HepG2 (cell line): ENCODE measurements around the gene CIAO3. TPM values are rescaled to one million over a fixed set of nuclear protein-coding genes. Genes with fewer than 3 reads are reported as not detected.
A peak's percentile ranks its signal among the peaks of the same experiment; 100 is the strongest.

Experiments used
- ATF7 ChIP-seq, 2 experiments: fragments of 450-650 bp in 1 of 2; sonication (generic) in 1 of 2; formaldehyde crosslinking in 1 of 2; IDR thresholded peaks; 2 replicates each; pipeline versions ENCODE4 v1.4.0 to v1.6.1; 2016 to 2020; ENCODE audit warnings: antibody characterized with exemption in 1 of 2, mild to moderate bottlenecking in 1 of 2, missing genetic modification reagents in 1 of 2
- CEBPZ ChIP-seq: IDR thresholded peaks from 2 replicates; pipeline ENCODE4 v1.6.1; 2012; ENCODE audit warnings: low read length, improper control_type of control experiment
- ETV6 ChIP-seq: sonication (generic); formaldehyde crosslinking; conservative IDR thresholded peaks from 2 replicates; pipeline ENCODE4 v1.4.0; 2020; ENCODE audit warnings: missing genetic modification reagents
- HDAC2 ChIP-seq: sonication (generic); formaldehyde crosslinking; IDR thresholded peaks from 2 replicates; pipeline ENCODE4 v1.4.0; 2020; ENCODE audit warnings: missing genetic modification reagents
- HOXA5 ChIP-seq: sonication (generic); formaldehyde crosslinking; IDR thresholded peaks from 2 replicates; pipeline ENCODE4 v1.4.0; 2020; ENCODE audit warnings: missing genetic modification reagents
- PHB2 ChIP-seq: fragments of 450-650 bp; IDR thresholded peaks from 2 replicates; pipeline ENCODE4 v1.6.1; 2018; ENCODE audit not compliant: partially characterized antibody
- PRMT3 ChIP-seq: sonication (generic); formaldehyde crosslinking; IDR thresholded peaks from 2 replicates; pipeline ENCODE4 v1.8.1; 2022; ENCODE audit warnings: low read depth, mild to moderate bottlenecking, moderate library complexity, missing genetic modification reagents, borderline replicate concordance
- PTBP1 ChIP-seq: fragments of 200-400 bp; formaldehyde crosslinking; IDR thresholded peaks from 2 replicates; pipeline ENCODE4 v1.6.1; 2018; ENCODE audit warnings: low read length, low read depth; ENCODE audit not compliant: poor library complexity, severe bottlenecking
- SNAI1 ChIP-seq: sonication (generic); formaldehyde crosslinking; IDR thresholded peaks from 2 replicates; pipeline ENCODE4 v1.5.0; 2020; ENCODE audit warnings: mild to moderate bottlenecking, missing genetic modification reagents, borderline replicate concordance
- TOE1 ChIP-seq: sonication (generic); formaldehyde crosslinking; IDR thresholded peaks from 2 replicates; pipeline ENCODE4 v1.4.0; 2020; ENCODE audit warnings: mild to moderate bottlenecking, missing genetic modification reagents
- YEATS4 ChIP-seq: sonication (generic); formaldehyde crosslinking; IDR thresholded peaks from 2 replicates; pipeline ENCODE4 v1.4.0; 2020; ENCODE audit warnings: missing genetic modification reagents, borderline replicate concordance
- ZFP1 ChIP-seq: IDR thresholded peaks from 2 replicates; pipeline ENCODE4 v1.6.1; 2016
- ZMYM3 ChIP-seq: sonication (generic); formaldehyde crosslinking; IDR thresholded peaks from 2 replicates; pipeline ENCODE4 v1.5.1; 2020; ENCODE audit warnings: mild to moderate bottlenecking, missing genetic modification reagents
- ZNF101 ChIP-seq: sonication (generic); formaldehyde crosslinking; IDR thresholded peaks from 2 replicates; pipeline ENCODE4 v1.4.0; 2020; ENCODE audit warnings: mild to moderate bottlenecking, low read depth, missing genetic modification reagents, borderline replicate concordance
- ZNF281 ChIP-seq: sonication (generic); formaldehyde crosslinking; IDR thresholded peaks from 2 replicates; pipeline ENCODE4 v1.4.0; 2020; ENCODE audit warnings: missing genetic modification reagents, borderline replicate concordance
- ZNF33B ChIP-seq: sonication (generic); formaldehyde crosslinking; IDR thresholded peaks from 2 replicates; pipeline ENCODE4 v1.5.1; 2020; ENCODE audit warnings: mild to moderate bottlenecking, missing genetic modification reagents
- ZNF432 ChIP-seq: sonication (generic); formaldehyde crosslinking; IDR thresholded peaks from 2 replicates; pipeline ENCODE4 v1.5.0; 2020; ENCODE audit warnings: missing genetic modification reagents, mild to moderate bottlenecking, borderline replicate concordance
- ZNF530 ChIP-seq: sonication (generic); formaldehyde crosslinking; IDR thresholded peaks from 2 replicates; pipeline ENCODE4 v1.5.0; 2020; ENCODE audit warnings: low read depth, mild to moderate bottlenecking, missing genetic modification reagents
- ZNF614 ChIP-seq: IDR thresholded peaks from 2 replicates; pipeline ENCODE4 v1.6.1; 2018; ENCODE audit warnings: missing biosample characterization, missing genetic modification reagents, inconsistent platforms, borderline replicate concordance
- ZNF772 ChIP-seq: sonication (generic); formaldehyde crosslinking; IDR thresholded peaks from 2 replicates; pipeline ENCODE4 v1.5.0; 2020; ENCODE audit warnings: mild to moderate bottlenecking, missing genetic modification reagents
- ZNF841 ChIP-seq: sonication (generic); formaldehyde crosslinking; IDR thresholded peaks from 2 replicates; pipeline ENCODE4 v1.8.1; 2023; ENCODE audit warnings: missing genetic modification reagents, borderline replicate concordance
- polyA plus RNA-seq, 8 experiments: library from polyadenylated mRNA; depleted of rRNA in 3 of 8; stranded (reverse) in 7 of 8; unstranded in 1 of 8; fragments of >200 nt; fragmentation: Illumina TruSeq in 4 of 8; extraction: Trizol in 4 of 8; gene quantifications; 2 replicates each; pipeline versions ENCODE4 v1.2.1 to v1.2.3, GENCODE V29; 2011 to 2016; ENCODE audit warnings: low read depth in 4 of 8, missing spikeins in 1 of 8, mixed read lengths in 1 of 8; ENCODE audit not compliant: insufficient read depth in 1 of 8
- total RNA-seq, 5 experiments: library from RNA; depleted of rRNA; stranded (reverse); fragments of >200 nt; fragmentation: Illumina TruSeq; extraction: Trizol; gene quantifications; 2 replicates each; pipeline ENCODE4 v1.2.3, GENCODE V29; 2016; ENCODE audit warnings: low read depth in 1 of 5

The CIAO3 gene
- total and polyA plus RNA-seq, 2 of the 13 experiments (the other 11 are each of a cell fraction or from before 2014, with no cell fraction given): 21.7 to 25.0 TPM

GRCh38 chr16:700684-701584, 39.9 kb downstream of the CIAO3 start (continued):
- no peak for TF ChIP-seq ZMYM3 (CRISPR knock-in tag)
- TF ChIP-seq ZNF772 (CRISPR knock-in tag): no peak
- TF ChIP-seq YEATS4 (CRISPR knock-in tag): peak; percentile 33; the same call in 1 of the 2 replicates
- TF ChIP-seq HDAC2 (CRISPR knock-in tag): no peak
- peak; percentile 67; the same call in 1 of the 2 replicates for TF ChIP-seq ZNF33B (CRISPR knock-in tag)
- TF ChIP-seq ETV6 (CRISPR knock-in tag): peak; percentile 88; the same call in 1 of the 2 replicates
- TF ChIP-seq ZNF432 (CRISPR knock-in tag): no peak
- no peak for TF ChIP-seq TOE1 (CRISPR knock-in tag)
- no peak for TF ChIP-seq PTBP1
- no peak for TF ChIP-seq ZNF101
- TF ChIP-seq SNAI1 (CRISPR knock-in tag): no peak
- TF ChIP-seq PHB2: no peak
- no peak for TF ChIP-seq ZNF614
- peak; percentile 76; the same call in 1 of the 2 replicates for TF ChIP-seq HOXA5 (CRISPR knock-in tag)
- no peak for TF ChIP-seq ZFP1
- no peak for TF ChIP-seq CEBPZ
- TF ChIP-seq ZNF281 (CRISPR knock-in tag): peak; percentile 47; the same call in 1 of the 2 replicates
- no peak for TF ChIP-seq ZNF530 (CRISPR knock-in tag)
- peak; percentile 88; the same call in 1 of the 2 replicates for TF ChIP-seq ZNF841 (CRISPR knock-in tag)
- TF ChIP-seq ATF7 (IDR thresholded peaks at IDR 0.05): no peak
- TF ChIP-seq ATF7 (CRISPR knock-in tag; IDR thresholded peaks at IDR 0.05): no peak
- TF ChIP-seq PRMT3 (CRISPR knock-in tag): peak; percentile 81; the same call in 1 of the 2 replicates
